Kidney capillary endothelial cell (primary cell): ENCODE measurements around the gene COL18A1.
"Not testable (repeated sequence)": the region's sequence is repeated elsewhere in the genome, so short reads cannot be mapped to it uniquely, and the experiment has no call there.

Experiments used
- DNase-seq: peaks from one replicate; pipeline ENCODE4 v3.0.0-alpha.2; 2018; ENCODE audit warnings: low spot score

Gene COL18A1

GRCh38 chr21:45441431-45442255 lies 36.7 kb downstream of the COL18A1 start:
- no peak for DNase-seq

DNA sequence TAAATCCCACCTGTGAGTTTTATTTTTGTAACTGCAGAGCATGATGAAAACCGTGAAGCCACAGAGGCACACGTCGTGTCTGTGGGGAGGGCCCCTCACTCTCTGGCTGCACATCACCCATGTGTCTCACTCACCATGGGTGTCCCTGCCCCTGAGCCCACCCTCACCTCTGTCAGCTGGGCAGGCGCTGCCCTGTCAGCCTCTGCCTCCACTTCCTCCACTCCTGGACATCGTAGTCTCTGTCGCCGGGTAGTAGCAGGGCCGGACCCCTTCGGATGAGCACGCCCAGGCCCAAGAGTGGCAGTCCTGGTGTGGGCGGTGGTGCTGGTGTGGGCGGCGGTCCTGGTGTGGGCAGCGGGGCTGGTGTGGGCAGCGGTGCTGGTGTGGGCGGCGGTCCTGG lies 37.3 kb downstream of the COL18A1 start:
- DNase-seq = no peak

- DNase-seq = not testable (repeated sequence)
These were observed 38.0 kb downstream of the COL18A1 start for GRCh38 chr21:45442686-45443594.

DNA sequence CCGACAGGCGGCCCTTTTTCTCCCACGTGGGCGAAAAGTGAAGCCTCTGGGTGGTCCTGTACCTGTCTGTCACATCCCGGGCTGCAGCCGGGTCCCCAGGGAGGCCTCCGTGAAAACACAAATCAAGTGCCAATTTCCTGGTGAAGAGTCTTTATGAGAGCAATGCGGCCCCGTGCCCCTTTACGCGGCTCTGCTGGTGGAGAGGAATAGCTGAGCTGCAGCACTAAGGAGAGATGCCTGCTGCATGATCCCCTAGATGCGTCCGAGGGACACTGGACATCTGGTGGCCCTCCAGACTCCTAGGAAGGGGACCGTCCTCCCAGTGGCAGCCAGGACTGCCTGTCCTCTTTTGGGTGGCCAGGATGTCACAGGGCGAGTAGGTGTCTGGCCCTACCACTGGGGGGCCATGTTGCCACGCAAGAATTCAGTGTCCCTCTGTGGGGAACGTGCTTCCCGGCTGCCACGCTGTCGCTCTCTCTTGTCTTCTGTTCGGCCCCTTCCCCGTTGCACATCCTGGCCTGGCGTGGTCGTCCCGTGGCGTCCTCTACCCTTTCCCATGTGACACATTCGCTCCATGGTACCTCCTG lies 38.7 kb downstream of the COL18A1 start:
- no peak for DNase-seq

DNA sequence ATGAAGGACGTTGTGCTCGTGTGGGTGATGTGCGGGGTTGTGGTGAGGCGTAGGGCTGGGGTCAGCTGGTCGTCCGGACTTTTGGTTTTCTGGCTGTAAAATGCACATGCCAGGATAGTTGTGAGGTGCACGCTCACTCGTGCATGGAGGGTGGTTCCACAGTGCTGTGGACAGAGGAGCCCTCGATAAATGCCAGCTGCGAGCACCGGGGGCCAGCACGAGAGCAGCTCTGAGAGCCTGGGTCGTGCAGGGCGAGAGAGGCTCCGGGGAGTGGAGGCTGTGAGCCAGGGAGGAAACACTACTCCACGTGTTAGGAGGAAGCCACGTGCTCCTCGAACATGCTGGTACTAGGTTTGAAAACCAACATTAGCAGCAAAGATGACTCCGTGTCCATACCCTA lies 39.4 kb downstream of the COL18A1 start:
- no peak for DNase-seq

- DNase-seq = no peak
These were observed 40.4 kb downstream of the COL18A1 start for GRCh38 chr21:45445369-45445768.

- DNase-seq = no peak
These were observed 42.9 kb downstream of the COL18A1 start for GRCh38 chr21:45447821-45448220.

GRCh38 chr21:45448283-45448809 lies 43.4 kb downstream of the COL18A1 start:
- no peak for DNase-seq

- DNase-seq = no peak
These were observed 44.1 kb downstream of the COL18A1 start for GRCh38 chr21:45448810-45449657.

DNA sequence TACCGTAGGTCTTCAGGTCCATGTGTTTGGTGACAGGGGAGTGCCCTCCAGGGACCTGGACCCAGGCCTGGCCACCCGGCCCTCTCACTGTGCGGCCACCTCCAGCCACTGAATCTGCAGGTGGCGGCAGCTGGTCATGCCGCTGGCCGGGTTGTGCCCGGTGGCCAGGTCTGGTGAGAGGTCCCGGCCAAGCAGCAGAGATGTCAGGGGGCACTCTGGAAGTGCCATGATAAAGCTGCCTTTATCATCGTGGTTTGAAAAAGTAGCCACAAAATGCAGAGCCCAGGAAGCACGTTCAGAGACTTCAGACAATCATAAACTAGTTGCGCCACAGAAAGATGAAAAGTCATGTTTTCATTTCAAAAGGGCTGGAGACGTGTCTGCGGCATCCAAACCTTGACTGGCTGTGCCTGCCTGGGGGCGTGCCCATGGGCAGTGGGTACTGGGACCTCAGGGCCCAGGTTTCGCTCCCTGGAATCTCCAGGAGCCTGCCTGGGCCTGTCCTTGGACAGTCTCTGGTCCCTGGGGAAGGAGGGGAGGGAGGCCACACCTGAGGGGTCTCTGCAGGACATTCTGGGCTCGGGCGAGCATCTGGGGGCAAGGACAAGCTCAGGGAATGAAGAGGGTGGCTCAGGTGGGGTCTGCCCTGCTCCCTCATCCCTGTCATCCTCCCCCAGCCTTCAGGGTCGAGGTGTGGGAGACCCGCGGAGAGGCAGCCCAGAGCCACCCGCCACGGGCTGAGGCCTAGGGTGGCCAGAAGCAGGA lies 44.9 kb downstream of the COL18A1 start:
- DNase-seq = no peak

GRCh38 chr21:45450423-45451090 lies 45.6 kb downstream of the COL18A1 start:
- DNase-seq = no peak

DNA sequence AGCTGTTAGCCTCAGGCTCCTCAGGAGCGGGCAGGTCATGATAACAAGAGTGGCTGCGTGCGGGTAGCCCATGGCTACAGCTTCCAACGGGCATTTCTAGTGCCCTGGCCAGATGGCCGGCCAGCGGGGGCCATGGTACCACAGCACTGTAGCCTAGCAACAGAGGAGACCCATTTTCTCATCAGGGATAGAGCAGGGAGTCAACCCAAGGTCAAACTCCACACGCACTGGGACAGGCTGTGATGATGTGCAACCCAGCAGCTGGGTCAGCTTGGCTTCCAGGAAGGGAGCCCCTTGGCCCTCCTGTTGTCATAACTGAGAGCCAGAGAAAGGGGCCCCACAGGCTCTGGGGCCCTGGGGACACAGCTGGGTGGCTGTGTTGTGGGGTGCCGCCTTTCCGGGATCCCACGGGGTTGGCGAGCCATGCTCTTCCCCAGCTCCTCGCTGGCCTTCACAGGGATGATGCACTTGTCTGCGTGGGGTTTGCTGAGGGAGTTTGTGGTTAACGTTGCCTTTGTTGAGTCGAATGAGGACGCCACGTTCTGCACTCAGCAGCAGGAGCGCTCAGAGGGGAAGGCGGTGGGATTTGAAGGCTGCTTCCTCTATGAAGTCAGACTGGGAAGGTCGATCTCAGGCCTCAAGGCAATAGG lies 46.3 kb downstream of the COL18A1 start:
- no peak for DNase-seq

DNA sequence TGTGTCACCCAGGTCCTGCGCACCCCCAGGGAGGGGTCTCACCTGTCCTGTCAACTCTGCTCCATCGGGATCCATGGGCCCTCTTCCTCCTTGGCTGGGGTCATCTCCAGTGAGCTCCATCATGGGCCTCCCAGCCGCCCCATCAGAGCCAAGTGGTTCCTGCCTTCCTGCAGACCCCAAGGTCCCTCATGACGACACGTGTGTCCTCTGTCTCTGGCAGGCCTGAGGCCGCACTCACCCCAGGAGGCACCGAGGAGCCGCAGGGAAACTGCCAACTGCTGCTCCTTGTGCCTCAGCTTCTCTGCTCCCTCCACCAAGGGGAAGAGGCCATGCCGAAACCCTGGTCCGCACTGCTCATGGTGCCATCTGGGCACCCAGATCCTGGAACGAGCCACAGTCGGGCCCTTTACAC lies 46.8 kb downstream of the COL18A1 start:
- DNase-seq = no peak

- no peak for DNase-seq
These were observed 47.8 kb downstream of the COL18A1 start for GRCh38 chr21:45452696-45453307.

GRCh38 chr21:45453308-45453950 lies 48.5 kb downstream of the COL18A1 start:
- no peak for DNase-seq

DNA sequence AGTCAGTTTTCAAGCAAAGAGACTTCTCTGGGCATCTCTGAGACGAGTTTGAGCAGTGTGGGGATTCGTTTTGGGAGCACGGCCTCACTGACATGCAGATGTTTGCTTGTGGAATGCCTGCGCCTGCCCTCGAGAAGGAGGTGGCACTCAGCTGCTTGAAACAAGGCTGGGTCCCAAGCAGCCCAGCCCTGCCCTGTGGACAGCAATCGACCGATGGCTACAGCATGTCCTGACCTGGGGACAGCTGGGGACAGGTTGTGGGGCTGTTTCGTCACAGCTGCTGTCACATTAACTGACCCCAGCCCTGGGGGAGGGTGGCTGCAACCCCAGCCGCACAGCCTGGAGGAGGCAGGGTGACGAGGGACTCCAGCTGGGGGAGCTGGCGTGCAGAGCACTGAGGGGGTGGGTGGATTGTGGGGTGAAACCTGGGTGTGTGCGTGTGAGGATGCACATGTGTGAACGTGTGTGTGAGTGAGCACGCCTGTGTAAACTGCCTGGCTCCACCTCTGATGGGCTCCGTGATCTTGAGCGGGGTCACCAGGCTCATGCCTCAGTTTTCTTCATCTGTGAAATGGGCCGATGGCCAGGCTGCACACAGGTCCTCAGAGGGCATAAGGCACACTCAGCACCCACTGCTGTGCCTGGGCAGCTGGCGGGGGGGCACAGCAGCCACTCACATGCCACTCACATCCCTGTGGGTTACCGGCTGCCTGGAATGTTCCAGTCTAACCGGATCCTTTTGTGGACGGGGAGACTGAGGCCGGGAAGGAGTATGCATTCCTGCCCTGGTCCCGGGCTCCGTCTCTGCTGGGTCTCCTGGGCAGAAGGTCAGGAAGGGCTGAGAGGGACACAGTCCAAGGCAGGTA lies 49.3 kb downstream of the COL18A1 start:
- no peak for DNase-seq

- no peak for DNase-seq
These were observed 50.1 kb downstream of the COL18A1 start for GRCh38 chr21:45454926-45455673.
